Naive thymus-derived CD4-positive, alpha-beta T cell (primary cell): Measurements from ENCODE around the gene CORO2A. TPM values are rescaled to one million over a fixed set of nuclear protein-coding genes. Genes with fewer than 3 reads are reported as not detected.
"Not testable (repeated sequence)": the region's sequence is repeated elsewhere in the genome, so short reads cannot be mapped to it uniquely, and the experiment has no call there.

Source experiments
- ATAC-seq: fragments of 150-1000 bp; cut with Tn5 transposase; 2 replicates; pipeline ENCODE4 v1.10.0; 2021; ENCODE audit warnings: mild to moderate bottlenecking, moderate library complexity
- CTCF ChIA-PET: fragments of 350-600 bp; sonication (Branson Sonifier 250); formaldehyde crosslinking; loops from one replicate; lab custom pipeline; 2021; ENCODE audit warnings: antibody characterized with exemption; lab: Charles Lee
- POLR2A ChIA-PET: fragments of 350-600 bp; sonication (Branson Sonifier 250); formaldehyde crosslinking; loops from one replicate; lab custom pipeline; 2021; ENCODE audit warnings: antibody characterized with exemption, inconsistent platforms; lab: Charles Lee
- DNase-seq, 9 donors: peaks; one replicate each; pipeline versions ENCODE4 v3.0.0 to v3.0.0-alpha.2; 2020 to 2022; ENCODE audit warnings: mixed read lengths in 1 of 9
- H3K27ac ChIP-seq: one replicate; pipeline ENCODE4 v1.7.0; 2013; ENCODE audit warnings: mild to moderate bottlenecking, low read depth, low read length, moderate library complexity
- H3K27me3 ChIP-seq, 2 donors: one replicate each; pipeline ENCODE4 v1.7.0; 2013; ENCODE audit warnings: low read length in 2 of 2, mild to moderate bottlenecking in 2 of 2, moderate library complexity in 2 of 2; ENCODE audit not compliant: control insufficient read depth in 2 of 2, insufficient read depth in 2 of 2
- H3K36me3 ChIP-seq, 3 experiments: 1 replicate in 2 of 3; 2 replicates in 1 of 3; pipeline ENCODE4 v1.7.0; 2013; ENCODE audit warnings: low read length in 3 of 3, mild to moderate bottlenecking in 3 of 3, moderate library complexity in 1 of 3; ENCODE audit not compliant: insufficient read depth in 3 of 3, control insufficient read depth in 2 of 3
- H3K4me1 ChIP-seq, 2 donors: one replicate each; pipeline ENCODE4 v1.7.0; 2013; ENCODE audit warnings: low read length in 2 of 2, mild to moderate bottlenecking in 2 of 2, moderate library complexity in 1 of 2; ENCODE audit not compliant: control insufficient read depth in 2 of 2, insufficient read depth in 2 of 2
- H3K4me3 ChIP-seq: 2 replicates; pipeline ENCODE4 v1.7.0; 2013; ENCODE audit warnings: mild to moderate bottlenecking, low read length
- H3K9me3 ChIP-seq, 3 experiments: 1 replicate in 2 of 3; 2 replicates in 1 of 3; pipeline ENCODE4 v1.7.0; 2013; ENCODE audit warnings: low read length in 3 of 3; ENCODE audit not compliant: control insufficient read depth in 2 of 3
- H3K27ac Mint-ChIP-seq, 9 donors: one replicate each; pipeline ENCODE4 v1.8.0; 2020 to 2022; ENCODE audit warnings: mixed read lengths in 9 of 9, mild to moderate bottlenecking in 8 of 9, moderate library complexity in 5 of 9, inconsistent platforms in 2 of 9
- H3K27me3 Mint-ChIP-seq, 5 donors: one replicate each; pipeline ENCODE4 v1.8.0; 2021 to 2022; ENCODE audit warnings: mixed read lengths in 5 of 5, mild to moderate bottlenecking in 1 of 5
- H3K36me3 Mint-ChIP-seq, 5 donors: one replicate each; pipeline ENCODE4 v1.8.0; 2020 to 2022; ENCODE audit warnings: mixed read lengths in 5 of 5, mild to moderate bottlenecking in 3 of 5, inconsistent platforms in 1 of 5
- H3K4me1 Mint-ChIP-seq, 7 donors: one replicate each; pipeline ENCODE4 v1.8.0; 2020 to 2022; ENCODE audit warnings: mixed read lengths in 7 of 7, mild to moderate bottlenecking in 3 of 7, inconsistent platforms in 1 of 7
- H3K4me3 Mint-ChIP-seq, 10 donors: one replicate each; pipeline ENCODE4 v1.8.0; 2020 to 2022; ENCODE audit warnings: mild to moderate bottlenecking in 10 of 10, mixed read lengths in 10 of 10, moderate library complexity in 6 of 10, inconsistent platforms in 2 of 10
- H3K9me3 Mint-ChIP-seq, 11 donors: one replicate each; pipeline ENCODE4 v1.8.0; 2020 to 2022; ENCODE audit warnings: mixed read lengths in 11 of 11, mild to moderate bottlenecking in 4 of 11, inconsistent platforms in 1 of 11, moderate library complexity in 1 of 11
- intact Hi-C, 2 donors: fragments of 100-400 bp; cut with micrococcal nuclease; formaldehyde crosslinking; loops; one replicate each; pipeline ENCODE4 v1.15.1; 2023
- polyA plus RNA-seq, 2 donors: library from polyadenylated mRNA; unstranded; fragments of 300-500 nt; fragmentation: Illumina TruSeq; gene quantifications; one replicate each; pipeline ENCODE4 v1.2.3, GENCODE V29; 2021
- total RNA-seq, 6 experiments: library from RNA in 5 of 6; stranded (reverse) in 5 of 6; gene quantifications; 1 replicate in 5 of 6; 2 replicates in 1 of 6; pipeline ENCODE4 v1.2.3 and lab custom pipeline; 2021 to 2026

Gene CORO2A
- total and polyA plus RNA-seq, 7 experiments from 2014 or later, result 3.0 to 9.7 (median 7.7) TPM

DNA sequence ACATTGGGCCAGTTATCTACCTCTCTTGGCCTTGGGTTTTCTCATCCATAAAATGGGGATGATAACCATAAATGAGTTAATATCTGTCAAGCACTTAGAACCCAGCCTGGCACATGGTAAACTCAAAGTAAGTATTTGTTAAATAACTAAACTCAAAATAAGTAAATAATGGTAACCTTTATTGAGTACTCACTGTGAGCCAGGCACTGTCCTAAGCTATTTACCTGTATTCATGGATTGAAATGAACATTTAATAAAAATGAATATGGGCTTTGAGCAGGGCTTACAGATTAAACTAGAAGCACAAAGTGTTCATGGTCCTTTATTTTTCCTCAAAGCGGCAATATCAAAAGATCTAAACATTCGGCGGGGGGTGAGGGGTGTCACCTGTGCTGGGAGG is 16.7 kb downstream of the CORO2A start:
- H3K27me3 Mint-ChIP-seq, result peaks cover 0 to 3% (median 0%) of the 10 kb centered on the region in 5 donors
- intact Hi-C loops, result no loop called here
- H3K4me1 ChIP-seq, result no peaks in the 10 kb centered on the region
- ATAC-seq (no peak), DNase-seq (no peak)
- ChIA-PET POLR2A (interaction anchor here (0.8 kb wide), 1 partner anchor 16 kb away, joined by 3 read pairs; the partner anchor contains the start of gene CORO2A), CTCF (interaction anchor here (0.7 to 0.8 kb wide), 2 partner anchors 38 to 236 kb away, joined by 3 read pairs; no protein-coding TSS in a partner anchor)
- H3K36me3 Mint-ChIP-seq, result peaks cover 0 to 11% (median under 1%) of the 10 kb centered on the region in 5 donors
- peak overlapping the region in 2 of 9 donors; percentile 42 to 66 for H3K27ac Mint-ChIP-seq
- no peaks in the 10 kb centered on the region for H3K36me3 ChIP-seq
- peaks cover 6 to 47% (median 30%) of the 10 kb centered on the region in 7 donors for H3K4me1 Mint-ChIP-seq
- H3K27me3 ChIP-seq, result no peaks in the 10 kb centered on the region
- H3K9me3 Mint-ChIP-seq, result no peaks in the 10 kb centered on the region
- no peaks in the 10 kb centered on the region for H3K9me3 ChIP-seq
- no peak overlapping the region for H3K4me3 ChIP-seq
- H3K27ac ChIP-seq, result no peak overlapping the region
- H3K4me3 Mint-ChIP-seq, result no peak overlapping the region

GRCh38 chr9:98175028-98175569 is 17.3 kb downstream of the CORO2A start:
- POLR2A ChIA-PET, result interaction anchor here (0.8 kb wide), 1 partner anchor 17 kb away, joined by 3 read pairs; the partner anchor contains the start of gene CORO2A
- Mint-ChIP-seq H3K27ac (no peak overlapping the region), H3K9me3 (no peaks in the 10 kb centered on the region), H3K4me1 (peaks cover 4 to 46% (median 28%) of the 10 kb centered on the region in 7 donors), H3K4me3 (no peak overlapping the region), H3K27me3 (peaks cover 0 to 3% (median 0%) of the 10 kb centered on the region in 5 donors), H3K36me3 (peaks cover 0 to 11% (median 2%) of the 10 kb centered on the region in 5 donors)
- intact Hi-C loops, result no loop called here
- no peak overlapping the region for H3K4me3 ChIP-seq
- H3K27me3 ChIP-seq, result no peaks in the 10 kb centered on the region
- CTCF ChIA-PET, result interaction anchor here (0.8 kb wide), 1 partner anchor 38 kb away, joined by 3 read pairs; no protein-coding TSS in a partner anchor
- ATAC-seq, result no peak
- no peaks in the 10 kb centered on the region for H3K9me3 ChIP-seq
- no peaks in the 10 kb centered on the region for H3K36me3 ChIP-seq
- no peak overlapping the region for H3K27ac ChIP-seq
- peaks cover 0 to 1% of the 10 kb centered on the region in 2 donors for H3K4me1 ChIP-seq
- no peak for DNase-seq

GRCh38 chr9:98174502-98174918 is 17.9 kb downstream of the CORO2A start:
- H3K9me3 ChIP-seq, H3K27me3 Mint-ChIP-seq, intact Hi-C loops, H3K9me3 Mint-ChIP-seq, H3K4me1 ChIP-seq, H3K27ac Mint-ChIP-seq, H3K27ac ChIP-seq, CTCF ChIA-PET, H3K27me3 ChIP-seq, H3K36me3 ChIP-seq, H3K4me3 ChIP-seq, DNase-seq, H3K4me3 Mint-ChIP-seq, ATAC-seq: not testable (repeated sequence)
- Mint-ChIP-seq H3K36me3 (peaks cover 0 to 11% (median 2%) of the 10 kb centered on the region in 5 donors), H3K4me1 (peaks cover 10 to 48% (median 31%) of the 10 kb centered on the region in 7 donors)
- POLR2A ChIA-PET, result interaction anchor here (1.2 kb wide), 1 partner anchor 10 kb away, joined by 3 read pairs; no protein-coding TSS in a partner anchor

DNA sequence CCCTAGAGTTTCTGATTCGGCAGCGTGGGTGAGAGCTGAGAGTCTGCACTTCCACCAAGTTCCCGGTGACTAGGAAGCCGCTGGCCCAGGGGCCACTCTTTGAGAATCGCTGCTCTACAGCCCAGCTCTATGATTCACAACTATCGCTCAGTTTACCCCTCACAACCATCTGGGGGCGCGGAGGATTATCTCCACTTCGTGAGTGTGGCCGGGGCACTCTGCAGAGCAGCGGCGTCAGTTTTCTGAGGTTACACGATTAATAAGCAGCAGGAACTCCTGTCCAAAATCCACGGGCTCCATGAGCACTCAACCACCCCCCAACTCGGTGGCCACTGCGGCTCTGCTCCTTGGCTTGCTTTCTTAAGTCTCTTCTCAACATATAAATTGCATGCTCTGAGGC is 19.3 kb downstream of the CORO2A start:
- peaks cover 12 to 49% (median 36%) of the 10 kb centered on the region in 7 donors for H3K4me1 Mint-ChIP-seq
- H3K4me1 ChIP-seq, result peaks cover 0 to 20% of the 10 kb centered on the region in 2 donors
- CTCF ChIA-PET, result no interaction called here
- no peaks in the 10 kb centered on the region for H3K9me3 Mint-ChIP-seq
- peaks cover 0 to 11% (median 2%) of the 10 kb centered on the region in 5 donors for H3K36me3 Mint-ChIP-seq
- no peak overlapping the region for H3K4me3 Mint-ChIP-seq
- no peak for DNase-seq
- POLR2A ChIA-PET, result no interaction called here
- no peak for ATAC-seq
- intact Hi-C loops, result no loop called here
- no peak overlapping the region for H3K4me3 ChIP-seq
- H3K9me3 ChIP-seq, result no peaks in the 10 kb centered on the region
- no peaks in the 10 kb centered on the region for H3K27me3 ChIP-seq
- peak overlapping the region in 1 of 9 donors; percentile 12 for H3K27ac Mint-ChIP-seq
- no peak overlapping the region for H3K27ac ChIP-seq
- no peaks in the 10 kb centered on the region for H3K36me3 ChIP-seq
- H3K27me3 Mint-ChIP-seq, result peaks cover 0 to 3% (median 0%) of the 10 kb centered on the region in 5 donors

GRCh38 chr9:98172604-98173003 is 19.8 kb downstream of the CORO2A start:
- peaks cover 12 to 53% (median 39%) of the 10 kb centered on the region in 7 donors for H3K4me1 Mint-ChIP-seq

DNA sequence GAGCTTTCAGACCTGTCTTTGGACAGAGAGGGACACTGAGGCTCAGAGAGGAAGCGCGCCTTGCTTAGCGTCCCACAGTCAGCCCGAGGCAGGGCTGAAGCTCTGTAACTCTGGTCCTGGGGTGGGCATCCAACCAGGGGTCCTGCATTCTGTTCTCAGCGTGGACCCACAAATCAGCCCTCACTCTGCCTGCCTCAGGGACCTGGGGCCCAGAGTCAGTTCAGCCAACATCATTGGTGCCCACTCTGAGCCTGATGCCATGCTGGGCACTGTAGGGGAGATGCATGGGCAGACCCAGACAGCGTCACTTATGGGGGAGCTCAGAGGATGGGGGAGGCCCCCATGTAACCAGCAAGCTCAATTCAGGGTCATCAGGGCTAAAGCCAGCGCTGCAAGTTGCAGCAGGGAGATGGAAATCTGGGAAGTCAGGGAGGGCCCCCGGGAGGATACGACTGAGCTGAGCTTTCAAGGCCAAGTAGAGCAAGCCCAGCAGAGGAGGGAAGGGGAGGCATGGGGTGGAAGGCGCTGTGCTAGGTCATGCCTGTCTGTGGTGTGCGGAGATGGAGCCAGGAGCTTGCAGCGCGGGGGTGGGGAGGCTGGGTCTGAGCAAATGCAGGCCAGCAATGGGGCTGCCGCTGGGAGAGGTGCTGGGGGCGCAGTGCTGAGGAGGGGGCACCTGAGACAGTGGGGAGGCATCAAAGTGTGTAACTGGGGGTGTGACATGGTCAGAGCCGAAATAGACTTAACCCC is 21.1 kb downstream of the CORO2A start:
- ATAC-seq (no peak), DNase-seq (no peak)
- Histone ChIP-seq H3K9me3 (no peaks in the 10 kb centered on the region), H3K36me3 (no peaks in the 10 kb centered on the region), H3K4me3 (no peak overlapping the region), H3K27ac (no peak overlapping the region), H3K4me1 (peaks cover 0 to 20% of the 10 kb centered on the region in 2 donors), H3K27me3 (no peaks in the 10 kb centered on the region)
- intact Hi-C loops, result no loop called here
- Mint-ChIP-seq H3K27ac (peak overlapping the region in 1 of 9 donors; percentile 49), H3K4me3 (no peak overlapping the region), H3K36me3 (peaks cover 0 to 11% (median 2%) of the 10 kb centered on the region in 5 donors), H3K27me3 (peaks cover 0 to 2% (median 0%) of the 10 kb centered on the region in 5 donors), H3K9me3 (no peaks in the 10 kb centered on the region), H3K4me1 (peaks cover 12 to 57% (median 42%) of the 10 kb centered on the region in 7 donors)
- ChIA-PET POLR2A (interaction anchor here (0.7 kb wide), 1 partner anchor 10 kb away, joined by 3 read pairs; no protein-coding TSS in a partner anchor), CTCF (no interaction called here)

More at GRCh38 chr9:98172604-98173003, 19.8 kb downstream of the CORO2A start:
- intact Hi-C loops, result no loop called here
- peaks cover 0 to 20% of the 10 kb centered on the region in 2 donors for H3K4me1 ChIP-seq
- CTCF ChIA-PET, result no interaction called here
- no peak overlapping the region for H3K27ac ChIP-seq
- H3K9me3 ChIP-seq, result no peaks in the 10 kb centered on the region
- H3K27me3 ChIP-seq, result no peaks in the 10 kb centered on the region
- no peak overlapping the region for H3K4me3 ChIP-seq
- Mint-ChIP-seq H3K4me3 (no peak overlapping the region), H3K27me3 (peaks cover 0 to 3% (median 0%) of the 10 kb centered on the region in 5 donors), H3K27ac (peak overlapping the region in 1 of 9 donors; percentile 78), H3K36me3 (peaks cover 0 to 11% (median 2%) of the 10 kb centered on the region in 5 donors), H3K9me3 (no peaks in the 10 kb centered on the region)
- POLR2A ChIA-PET, result no interaction called here
- no peak for ATAC-seq
- DNase-seq, result no peak
- H3K36me3 ChIP-seq, result no peaks in the 10 kb centered on the region
